Suprapubic skin (tissue), 4 donors: Measurements from ENCODE around the gene LRMDA. TPM values are rescaled to one million over a fixed set of nuclear protein-coding genes. Genes with fewer than 3 reads are reported as not detected.

Experiments used
- DNase-seq, 2 donors: peaks; one replicate each; pipeline ENCODE4 v3.0.0-alpha.2; 2019; ENCODE audit warnings: low spot score in 2 of 2
- H3K27ac ChIP-seq: fragments of 200-600 bp; sonication (generic); one replicate; pipeline ENCODE4 v1.5.1; 2019
- H3K27me3 ChIP-seq: fragments of 200-600 bp; sonication (generic); one replicate; pipeline ENCODE4 v1.5.1; 2019
- H3K36me3 ChIP-seq: fragments of 200-600 bp; sonication (generic); one replicate; pipeline ENCODE4 v1.5.1; 2019
- H3K4me1 ChIP-seq: fragments of 200-600 bp; sonication (generic); one replicate; pipeline ENCODE4 v1.5.1; 2019
- H3K4me3 ChIP-seq: fragments of 200-600 bp; sonication (generic); one replicate; pipeline ENCODE4 v1.5.1; 2019; ENCODE audit warnings: mild to moderate bottlenecking
- H3K9me3 ChIP-seq: fragments of 200-600 bp; sonication (generic); one replicate; pipeline ENCODE4 v1.5.1; 2019
- EP300 ChIP-seq: sonication (generic); formaldehyde crosslinking; IDR thresholded peaks from one replicate; pipeline ENCODE4 v1.6.1; 2017; ENCODE audit warnings: antibody characterized with exemption
- POLR2A ChIP-seq, 2 donors: fragments of 450-650 bp; IDR thresholded peaks; one replicate each; pipeline ENCODE4 v1.6.1; 2017; ENCODE audit warnings: antibody characterized with exemption in 2 of 2, mild to moderate bottlenecking in 2 of 2, moderate library complexity in 2 of 2
- POLR2AphosphoS5 ChIP-seq, 3 donors: sonication (generic); formaldehyde crosslinking; IDR thresholded peaks; one replicate each; pipeline ENCODE4 v1.6.1; 2017; ENCODE audit warnings: antibody characterized with exemption in 3 of 3
- WGBS: methylation state at CpG from one replicate; pipeline ENCODE4 v1.1.5; 2018; 5-methylcytosine and 5-hydroxymethylcytosine counted together
- total RNA-seq, 4 donors: library from RNA; depleted of rRNA; stranded (reverse); fragments of >200 nt; gene quantifications; one replicate each; pipeline ENCODE4 v1.1.0, GENCODE V29; 2016
- TF ChIP-seq, protein P1 (sequence below), 2 donors: fragments of 200-600 bp in 1 of 2; fragments of 450-650 bp in 1 of 2; sonication (generic) in 1 of 2; IDR thresholded peaks; one replicate each; pipeline ENCODE4 v1.5.1; 2016 to 2019; ENCODE audit warnings: antibody characterized with exemption in 2 of 2, mild to moderate bottlenecking in 1 of 2, moderate library complexity in 1 of 2

Gene LRMDA
- total RNA-seq, 4 donors from 2014 or later, result 0.10 to 2.9 (median 1.9) TPM; not detected in 1

DNA sequence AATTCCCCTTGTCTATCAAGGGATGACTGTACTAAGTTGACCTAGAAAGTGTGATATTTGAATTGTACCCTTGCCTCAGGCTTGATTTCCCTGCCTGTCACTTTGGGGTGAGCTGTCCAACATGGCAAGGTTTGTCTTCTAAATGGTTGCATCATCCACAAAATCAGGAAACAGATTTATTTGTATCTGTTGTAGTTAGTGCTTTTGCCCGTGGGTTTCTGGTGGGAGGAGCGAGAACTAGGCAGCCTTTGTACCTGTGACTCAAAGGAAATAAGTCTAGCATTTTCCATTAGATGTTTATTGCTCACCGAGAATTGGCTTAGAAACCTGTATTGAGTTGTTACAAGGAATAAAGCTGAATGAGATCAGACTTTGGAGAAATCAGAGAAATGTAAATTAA lies 650.8 kb downstream of the LRMDA start:
- no peak for TF ChIP-seq POLR2AphosphoS5 (IDR thresholded peaks at IDR 0.05)
- no peak for TF ChIP-seq EP300
- no peak for TF ChIP-seq POLR2A (IDR thresholded peaks at IDR 0.05)
- TF ChIP-seq, protein P1, sequence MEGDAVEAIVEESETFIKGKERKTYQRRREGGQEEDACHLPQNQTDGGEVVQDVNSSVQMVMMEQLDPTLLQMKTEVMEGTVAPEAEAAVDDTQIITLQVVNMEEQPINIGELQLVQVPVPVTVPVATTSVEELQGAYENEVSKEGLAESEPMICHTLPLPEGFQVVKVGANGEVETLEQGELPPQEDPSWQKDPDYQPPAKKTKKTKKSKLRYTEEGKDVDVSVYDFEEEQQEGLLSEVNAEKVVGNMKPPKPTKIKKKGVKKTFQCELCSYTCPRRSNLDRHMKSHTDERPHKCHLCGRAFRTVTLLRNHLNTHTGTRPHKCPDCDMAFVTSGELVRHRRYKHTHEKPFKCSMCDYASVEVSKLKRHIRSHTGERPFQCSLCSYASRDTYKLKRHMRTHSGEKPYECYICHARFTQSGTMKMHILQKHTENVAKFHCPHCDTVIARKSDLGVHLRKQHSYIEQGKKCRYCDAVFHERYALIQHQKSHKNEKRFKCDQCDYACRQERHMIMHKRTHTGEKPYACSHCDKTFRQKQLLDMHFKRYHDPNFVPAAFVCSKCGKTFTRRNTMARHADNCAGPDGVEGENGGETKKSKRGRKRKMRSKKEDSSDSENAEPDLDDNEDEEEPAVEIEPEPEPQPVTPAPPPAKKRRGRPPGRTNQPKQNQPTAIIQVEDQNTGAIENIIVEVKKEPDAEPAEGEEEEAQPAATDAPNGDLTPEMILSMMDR (IDR thresholded peaks at IDR 0.05), result no peak
- Histone ChIP-seq H3K9me3 (no peaks in the 10 kb centered on the region), H3K27ac (no peak overlapping the region), H3K27me3 (no peaks in the 10 kb centered on the region), H3K4me3 (no peak overlapping the region), H3K36me3 (no peaks in the 10 kb centered on the region), H3K4me1 (peaks cover 3% of the 10 kb centered on the region)
- 75% methylated on average over 3 of the region's 3 CpGs for WGBS
- DNase-seq, result no peak

DNA sequence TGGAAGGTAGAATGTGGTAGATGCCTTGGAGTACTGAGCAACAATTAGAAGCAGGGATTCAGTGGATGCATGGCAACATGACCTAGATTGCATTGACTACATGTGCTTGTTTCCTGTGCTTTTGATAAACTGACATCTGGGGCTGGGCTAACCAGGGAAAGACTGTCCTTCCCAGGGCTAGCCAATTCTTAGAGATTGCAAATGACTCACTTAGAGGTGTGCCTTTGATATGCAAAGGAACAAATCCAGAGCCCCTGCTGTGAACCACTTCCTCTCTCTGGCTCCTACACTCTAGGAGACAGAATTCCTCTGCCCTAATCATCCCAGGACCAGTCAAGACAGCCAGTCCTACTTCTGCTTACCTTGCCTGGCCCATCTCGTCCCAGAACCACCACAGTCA lies 651.5 kb downstream of the LRMDA start:
- H3K27me3 ChIP-seq, result no peaks in the 10 kb centered on the region
- H3K4me3 ChIP-seq, result no peak overlapping the region
- H3K4me1 ChIP-seq, result peaks cover 3% of the 10 kb centered on the region
- H3K27ac ChIP-seq, result no peak overlapping the region
- no peaks in the 10 kb centered on the region for H3K9me3 ChIP-seq
- no peaks in the 10 kb centered on the region for H3K36me3 ChIP-seq
- TF ChIP-seq, protein P1 (IDR thresholded peaks at IDR 0.05), result no peak
- TF ChIP-seq POLR2AphosphoS5 (IDR thresholded peaks at IDR 0.05) (no peak), EP300 (no peak), POLR2A (IDR thresholded peaks at IDR 0.05) (no peak)
- WGBS, result 80% methylated on average over 1 of the region's 1 CpG
- DNase-seq, result no peak

DNA sequence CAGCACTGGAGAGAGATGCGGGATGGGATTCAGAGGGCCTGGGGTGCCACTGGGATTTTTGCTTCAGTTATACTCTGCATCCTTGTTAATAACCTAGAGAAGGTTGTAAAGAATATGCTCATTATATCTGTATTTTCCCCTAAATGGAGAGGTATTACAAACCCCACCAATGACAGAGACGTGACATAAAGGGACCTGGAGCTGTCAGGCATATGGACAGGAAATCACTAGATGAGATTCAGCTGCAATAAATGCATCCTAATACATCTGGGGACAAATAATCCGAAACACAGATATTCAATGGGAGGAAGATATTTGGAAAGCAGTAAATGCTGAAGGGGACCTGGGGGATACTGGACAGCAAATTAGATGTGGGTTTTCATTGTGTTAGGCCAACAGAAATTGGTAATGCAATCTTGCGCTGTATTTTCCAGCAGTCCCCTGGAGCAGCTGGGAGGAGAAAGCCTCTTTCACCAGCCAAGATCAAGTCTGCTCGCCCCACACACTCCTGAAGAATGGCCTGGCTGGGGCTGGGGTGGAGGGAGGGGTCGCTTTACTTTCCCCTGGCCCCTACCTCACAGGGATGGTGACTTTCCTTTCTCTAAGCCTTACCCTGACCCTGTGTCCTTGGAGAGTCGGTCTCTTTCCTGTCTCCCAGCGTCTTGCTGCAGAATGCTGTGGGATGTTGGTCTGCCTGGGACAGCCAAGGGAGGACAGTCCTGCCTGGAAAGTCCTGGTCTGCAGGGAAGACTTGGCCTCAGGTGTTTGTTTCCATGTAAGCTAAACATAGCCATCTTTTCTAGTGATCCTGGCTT lies 653.8 kb downstream of the LRMDA start:
- DNase-seq, result no peak
- Histone ChIP-seq H3K27ac (no peak overlapping the region), H3K36me3 (no peaks in the 10 kb centered on the region), H3K27me3 (no peaks in the 10 kb centered on the region), H3K9me3 (no peaks in the 10 kb centered on the region), H3K4me1 (peaks cover 3% of the 10 kb centered on the region), H3K4me3 (no peak overlapping the region)
- WGBS, result 88% methylated on average over 8 of the region's 8 CpGs
- TF ChIP-seq POLR2A (IDR thresholded peaks at IDR 0.05), result no peak
- no peak for TF ChIP-seq EP300
- TF ChIP-seq POLR2AphosphoS5 (IDR thresholded peaks at IDR 0.05), result no peak
- TF ChIP-seq, protein P1 (IDR thresholded peaks at IDR 0.05), result no peak

DNA sequence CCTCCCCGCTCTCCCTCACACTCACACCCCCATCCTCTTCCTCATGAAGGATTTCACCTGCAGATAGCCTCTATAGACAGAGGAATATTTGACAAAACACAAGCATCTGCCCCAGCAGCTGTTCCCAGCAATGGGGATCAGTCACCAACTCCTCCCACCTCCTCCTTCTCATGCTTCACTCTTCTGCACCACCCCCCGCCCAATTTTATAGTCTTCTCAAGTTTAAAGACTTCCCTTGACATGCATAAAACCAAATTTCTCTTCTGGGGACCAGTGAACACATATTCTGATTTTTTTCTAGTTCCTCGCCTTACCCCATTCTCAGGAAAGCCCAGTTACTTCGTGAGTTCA lies 654.4 kb downstream of the LRMDA start:
- no peak for DNase-seq
- Histone ChIP-seq H3K27ac (no peak overlapping the region), H3K36me3 (no peaks in the 10 kb centered on the region), H3K9me3 (no peaks in the 10 kb centered on the region), H3K27me3 (no peaks in the 10 kb centered on the region), H3K4me1 (peaks cover 3% of the 10 kb centered on the region), H3K4me3 (no peak overlapping the region)
- 88% methylated on average over 4 of the region's 4 CpGs for WGBS
- no peak for TF ChIP-seq POLR2AphosphoS5 (IDR thresholded peaks at IDR 0.05)
- TF ChIP-seq EP300, result no peak
- TF ChIP-seq, protein P1 (IDR thresholded peaks at IDR 0.05), result no peak

DNA sequence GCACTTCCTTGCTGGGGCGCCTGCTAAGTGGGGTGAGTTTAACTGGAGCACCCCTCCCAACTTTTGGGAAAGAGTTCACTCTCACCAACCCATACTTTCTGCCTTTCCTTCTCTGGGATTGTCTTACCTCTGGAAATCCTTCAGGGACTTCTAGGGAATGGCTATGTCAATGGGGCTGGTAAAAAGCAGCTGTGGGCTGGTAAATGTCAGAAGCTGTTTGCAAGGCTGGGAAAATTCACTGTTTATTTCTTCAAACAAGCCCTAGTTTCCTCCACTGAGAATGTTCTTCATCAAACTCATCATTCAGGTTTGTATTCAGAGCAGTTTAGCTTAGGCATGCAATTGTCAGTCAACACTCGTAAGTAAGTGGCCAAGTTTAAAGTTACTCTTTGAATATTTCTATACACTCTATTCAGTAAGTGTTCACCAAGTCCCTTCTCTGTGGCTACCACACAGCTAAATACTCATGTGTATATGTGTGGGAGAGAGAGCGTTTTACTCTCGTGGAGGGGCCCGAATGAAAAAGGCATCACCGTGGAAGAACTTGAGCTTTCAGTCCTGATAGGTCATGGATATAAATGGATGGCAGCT lies 654.8 kb downstream of the LRMDA start:
- Histone ChIP-seq H3K4me3 (no peak overlapping the region), H3K4me1 (peaks cover 3% of the 10 kb centered on the region), H3K27ac (no peak overlapping the region), H3K9me3 (no peaks in the 10 kb centered on the region), H3K36me3 (no peaks in the 10 kb centered on the region), H3K27me3 (no peaks in the 10 kb centered on the region)
- no peak for DNase-seq
- no peak for TF ChIP-seq POLR2A (IDR thresholded peaks at IDR 0.05)
- TF ChIP-seq, protein P1 (IDR thresholded peaks at IDR 0.05), result no peak
- no peak for TF ChIP-seq EP300
- no peak for TF ChIP-seq POLR2AphosphoS5 (IDR thresholded peaks at IDR 0.05)
- WGBS, result 38% methylated on average over 6 of the region's 6 CpGs
